OCI-LY1 (cell line): ENCODE results near the gene RETN.

ENCODE experiments used
- H2AFZ ChIP-seq: fragments of 200-600 bp; sonication (generic), shearing (Covaris generic); 2 replicates; pipeline ENCODE4 v1.6.0; 2014; ENCODE audit warnings: antibody characterized with exemption, mild to moderate bottlenecking, low read length
- H3F3A ChIP-seq: fragments of 200-600 bp; sonication (generic), shearing (Covaris generic); 2 replicates; pipeline ENCODE4 v1.6.0; 2014; ENCODE audit warnings: mild to moderate bottlenecking, antibody characterized with exemption, low read length, moderate library complexity; ENCODE audit not compliant: insufficient read depth
- H3K27ac ChIP-seq: fragments of 200-600 bp; sonication (generic); 2 replicates; pipeline ENCODE4 v1.5.1; 2014; ENCODE audit warnings: low read length, mixed run types, mild to moderate bottlenecking, low read depth; ENCODE audit not compliant: poor library complexity, severe bottlenecking
- H3K27me3 ChIP-seq: fragments of 200-600 bp; sonication (generic); 2 replicates; pipeline ENCODE4 v1.6.0; 2014; ENCODE audit warnings: antibody characterized with exemption, mild to moderate bottlenecking, low read length, moderate library complexity; ENCODE audit not compliant: insufficient read depth
- H3K36me3 ChIP-seq: fragments of 200-600 bp; sonication (generic); 2 replicates; pipeline ENCODE4 v1.6.1; 2014; ENCODE audit warnings: mild to moderate bottlenecking, antibody characterized with exemption, low read length, moderate library complexity, mixed read lengths; ENCODE audit not compliant: insufficient read depth
- H3K4me1 ChIP-seq: fragments of 200-600 bp; sonication (generic); 2 replicates; pipeline ENCODE4 v1.5.1; 2014; ENCODE audit warnings: mild to moderate bottlenecking, low read length, moderate library complexity; ENCODE audit not compliant: insufficient read depth, severe bottlenecking
- H3K4me2 ChIP-seq: fragments of 200-600 bp; sonication (generic), shearing (Covaris generic); 2 replicates; pipeline ENCODE4 v1.6.1; 2014; ENCODE audit warnings: low read length
- H3K4me3 ChIP-seq: fragments of 200-600 bp; sonication (generic); 2 replicates; pipeline ENCODE4 v1.5.1; 2014; ENCODE audit warnings: low read length, low read depth, mild to moderate bottlenecking, mixed read lengths; ENCODE audit not compliant: poor library complexity, severe bottlenecking
- H3K79me2 ChIP-seq: fragments of 200-600 bp; shearing (Covaris generic); 2 replicates; pipeline ENCODE4 v1.6.1; 2016; ENCODE audit warnings: mixed run types, low read length, mixed read lengths; ENCODE audit not compliant: insufficient read depth
- H3K9ac ChIP-seq: fragments of 200-600 bp; sonication (generic), shearing (Covaris generic); 2 replicates; pipeline ENCODE4 v1.6.1; 2014; ENCODE audit warnings: mild to moderate bottlenecking, low read length, mixed read lengths
- H3K9me2 ChIP-seq: fragments of 200-600 bp; sonication (generic), shearing (Covaris generic); 2 replicates; pipeline ENCODE4 v1.6.1; 2014; ENCODE audit warnings: low read depth, mild to moderate bottlenecking, low read length, mixed read lengths
- H3K9me3 ChIP-seq: fragments of 200-600 bp; shearing (Covaris generic); 2 replicates; pipeline ENCODE4 v1.6.1; 2014; ENCODE audit warnings: low read length, mixed read lengths
- H4K20me1 ChIP-seq: fragments of 200-600 bp; sonication (generic), shearing (Covaris generic); 2 replicates; pipeline ENCODE4 v1.6.0; 2016; ENCODE audit warnings: mild to moderate bottlenecking, low read length; ENCODE audit not compliant: insufficient read depth
- CTCF ChIP-seq: fragments of 200-600 bp; sonication (generic), shearing (Covaris generic); IDR thresholded peaks from 2 replicates; pipeline ENCODE4 v1.5.1; 2017; ENCODE audit warnings: mild to moderate bottlenecking, antibody characterized with exemption, low read length, moderate library complexity, mixed read lengths
- EZH2 ChIP-seq: fragments of 200-600 bp; sonication (generic), shearing (Covaris generic); IDR thresholded peaks from 2 replicates; pipeline ENCODE4 v1.8.0; 2017; ENCODE audit warnings: borderline replicate concordance, mixed run types, mild to moderate bottlenecking, antibody characterized with exemption, low read length, moderate library complexity, mixed read lengths

The RETN gene

DNA sequence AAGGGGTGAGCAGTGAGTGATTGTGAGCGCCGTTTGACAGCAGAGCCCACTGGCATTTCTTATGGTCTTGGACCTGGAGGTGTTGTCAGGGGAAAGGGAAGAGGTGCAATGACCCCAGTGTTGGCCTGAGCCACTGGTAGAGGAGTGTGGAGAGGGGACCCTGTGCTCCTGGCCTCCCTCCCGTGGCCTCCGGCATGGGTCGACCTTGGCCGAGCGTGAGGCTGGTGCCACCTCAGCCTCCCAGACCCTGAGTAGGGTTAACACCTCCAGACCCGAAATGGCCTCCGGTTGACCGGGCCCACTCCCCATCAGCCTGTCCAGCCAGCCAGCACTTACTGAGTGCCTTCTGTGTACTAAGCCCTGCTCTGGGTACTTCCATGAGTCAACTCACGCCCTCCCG lies 18.3 kb downstream of the RETN start:
- TF ChIP-seq CTCF = no peak
- no peak for TF ChIP-seq EZH2
- no peaks in the 10 kb centered on the region for H4K20me1 ChIP-seq
- H3K79me2 ChIP-seq = no peaks in the 10 kb centered on the region
- H3K9me3 ChIP-seq = no peaks in the 10 kb centered on the region
- H2AFZ ChIP-seq = no peak overlapping the region
- H3K27me3 ChIP-seq = no peaks in the 10 kb centered on the region
- H3K9me2 ChIP-seq = no peaks in the 10 kb centered on the region
- peaks cover 12% of the 10 kb centered on the region for H3K36me3 ChIP-seq
- no peak overlapping the region for H3K9ac ChIP-seq
- H3K27ac ChIP-seq = no peak overlapping the region
- H3K4me3 ChIP-seq = no peak overlapping the region
- H3K4me2 ChIP-seq = no peak overlapping the region
- H3K4me1 ChIP-seq = no peaks in the 10 kb centered on the region
- no peaks in the 10 kb centered on the region for H3F3A ChIP-seq

DNA sequence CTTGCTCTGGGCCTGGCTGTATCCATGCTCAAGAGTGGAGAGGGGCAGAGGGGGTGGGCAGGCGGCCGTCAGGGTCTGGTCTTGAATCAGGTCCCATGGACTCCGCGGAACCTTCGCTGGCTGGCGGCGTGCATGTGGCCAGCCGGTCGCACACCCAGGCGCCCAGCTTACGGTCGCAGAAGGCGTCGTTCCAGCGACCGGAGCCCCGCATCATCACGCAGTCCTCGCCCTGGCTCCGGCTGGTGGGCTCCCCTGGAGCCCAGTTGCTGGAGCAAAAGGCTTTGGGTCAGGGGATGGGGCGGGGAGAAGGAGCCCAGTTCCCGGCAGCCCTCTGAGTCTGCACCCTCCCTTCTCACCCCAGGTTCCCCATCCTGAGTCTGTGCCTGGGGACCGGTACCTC lies 20.3 kb downstream of the RETN start:
- Histone ChIP-seq H2AFZ (no peak overlapping the region), H3K27ac (no peak overlapping the region), H3F3A (no peaks in the 10 kb centered on the region), H3K9me3 (no peaks in the 10 kb centered on the region), H3K4me3 (no peak overlapping the region), H3K4me2 (no peak overlapping the region), H3K9ac (no peak overlapping the region), H3K79me2 (no peaks in the 10 kb centered on the region), H4K20me1 (no peaks in the 10 kb centered on the region), H3K9me2 (no peaks in the 10 kb centered on the region), H3K27me3 (no peaks in the 10 kb centered on the region), H3K4me1 (no peaks in the 10 kb centered on the region), H3K36me3 (no peaks in the 10 kb centered on the region; the same call in 1 of the 2 replicates)
- TF ChIP-seq EZH2 = no peak
- TF ChIP-seq CTCF = no peak

DNA sequence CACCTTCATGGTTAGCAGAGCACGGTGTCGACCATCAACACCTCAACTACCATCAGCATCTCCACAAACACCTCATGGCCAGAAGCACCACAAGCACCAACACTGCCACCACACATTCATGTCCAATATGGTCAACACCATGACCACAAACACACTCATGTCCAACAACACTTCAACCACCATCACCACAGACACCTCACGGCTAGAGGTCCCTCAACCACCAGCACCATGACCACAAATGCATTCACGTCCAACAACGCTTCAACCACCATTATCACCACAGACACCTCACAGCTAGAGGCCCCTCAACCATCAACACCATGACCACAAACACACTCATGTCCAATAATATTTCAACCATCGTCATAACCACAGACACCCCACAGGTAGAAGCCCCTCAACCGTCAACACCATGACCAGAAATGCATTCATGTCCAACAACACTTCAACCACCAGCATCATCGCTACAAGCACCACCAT lies 22.0 kb downstream of the RETN start:
- Histone ChIP-seq H3K27me3 (no peaks in the 10 kb centered on the region), H3K9me3 (no peaks in the 10 kb centered on the region)

More for the DNA sequence above, 22.0 kb downstream of the RETN start:
- H3K27ac ChIP-seq = no peak overlapping the region
- H3K4me1 ChIP-seq = no peaks in the 10 kb centered on the region
- no peaks in the 10 kb centered on the region for H3K36me3 ChIP-seq
- no peaks in the 10 kb centered on the region for H3F3A ChIP-seq
- H2AFZ ChIP-seq = no peak overlapping the region
- no peak overlapping the region for H3K4me2 ChIP-seq
- no peaks in the 10 kb centered on the region for H4K20me1 ChIP-seq
- H3K9me2 ChIP-seq = no peaks in the 10 kb centered on the region
- no peak overlapping the region for H3K9ac ChIP-seq
- TF ChIP-seq CTCF = no peak
- TF ChIP-seq EZH2 = no peak
- no peak overlapping the region for H3K4me3 ChIP-seq
- H3K79me2 ChIP-seq = no peaks in the 10 kb centered on the region
